ENCODE measurements around the gene ZNF3.

DNA sequence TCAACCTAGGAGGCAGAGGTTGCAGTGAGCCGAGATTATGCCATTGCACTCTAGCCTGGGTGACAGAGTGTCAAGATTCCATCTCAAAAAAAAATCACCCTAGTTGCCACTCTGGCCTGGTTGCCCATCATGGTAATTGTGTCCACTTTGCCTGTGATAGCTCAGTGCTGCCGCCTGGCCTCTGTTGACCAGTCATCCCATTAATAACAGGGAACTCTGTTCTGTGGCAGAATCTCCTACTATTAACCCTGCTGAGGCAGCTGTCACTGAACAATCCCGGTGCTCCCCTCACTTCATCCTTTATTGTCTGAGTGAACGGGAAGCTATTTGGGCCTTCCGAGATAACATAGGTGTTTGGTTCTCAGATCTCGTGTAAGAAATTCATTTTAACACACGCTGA is 14.6 kb downstream of the ZNF3 start:
- TF ChIP-seq, protein P1, sequence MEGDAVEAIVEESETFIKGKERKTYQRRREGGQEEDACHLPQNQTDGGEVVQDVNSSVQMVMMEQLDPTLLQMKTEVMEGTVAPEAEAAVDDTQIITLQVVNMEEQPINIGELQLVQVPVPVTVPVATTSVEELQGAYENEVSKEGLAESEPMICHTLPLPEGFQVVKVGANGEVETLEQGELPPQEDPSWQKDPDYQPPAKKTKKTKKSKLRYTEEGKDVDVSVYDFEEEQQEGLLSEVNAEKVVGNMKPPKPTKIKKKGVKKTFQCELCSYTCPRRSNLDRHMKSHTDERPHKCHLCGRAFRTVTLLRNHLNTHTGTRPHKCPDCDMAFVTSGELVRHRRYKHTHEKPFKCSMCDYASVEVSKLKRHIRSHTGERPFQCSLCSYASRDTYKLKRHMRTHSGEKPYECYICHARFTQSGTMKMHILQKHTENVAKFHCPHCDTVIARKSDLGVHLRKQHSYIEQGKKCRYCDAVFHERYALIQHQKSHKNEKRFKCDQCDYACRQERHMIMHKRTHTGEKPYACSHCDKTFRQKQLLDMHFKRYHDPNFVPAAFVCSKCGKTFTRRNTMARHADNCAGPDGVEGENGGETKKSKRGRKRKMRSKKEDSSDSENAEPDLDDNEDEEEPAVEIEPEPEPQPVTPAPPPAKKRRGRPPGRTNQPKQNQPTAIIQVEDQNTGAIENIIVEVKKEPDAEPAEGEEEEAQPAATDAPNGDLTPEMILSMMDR (IDR thresholded peaks at IDR 0.05) = no peak
- no peak for TF ChIP-seq POLR2A (IDR thresholded peaks at IDR 0.05)

Measured in adrenal gland (tissue), 5 donors.